CD4-positive, alpha-beta T cell treated with Interleukin-10 for 1 hour (primary cell): ENCODE results near the gene PNPLA8.

Experiments used
- DNase-seq: peaks from one replicate; pipeline ENCODE4 v3.0.0-alpha.2; 2020

Gene PNPLA8

DNA sequence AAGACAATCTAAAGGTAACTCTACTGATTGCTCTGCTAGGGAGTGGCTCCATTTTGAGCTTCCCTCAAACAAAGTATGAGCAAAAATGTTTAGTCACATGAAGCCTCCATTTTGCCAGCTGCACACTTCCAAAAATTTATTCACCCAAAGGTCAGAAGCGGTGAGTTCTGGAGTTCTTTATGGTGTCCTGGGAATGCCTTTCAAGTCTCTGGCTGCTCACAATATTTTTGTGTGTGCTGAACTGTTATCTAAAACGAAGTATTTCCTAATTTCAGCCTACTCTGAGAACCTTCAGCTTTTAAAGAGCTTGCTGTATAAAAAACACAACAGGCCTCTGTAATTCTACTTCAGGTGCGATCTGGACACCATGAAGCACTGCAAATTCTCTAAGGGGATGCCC lies 85.3 kb downstream of the PNPLA8 start:
- DNase-seq: no peak

DNA sequence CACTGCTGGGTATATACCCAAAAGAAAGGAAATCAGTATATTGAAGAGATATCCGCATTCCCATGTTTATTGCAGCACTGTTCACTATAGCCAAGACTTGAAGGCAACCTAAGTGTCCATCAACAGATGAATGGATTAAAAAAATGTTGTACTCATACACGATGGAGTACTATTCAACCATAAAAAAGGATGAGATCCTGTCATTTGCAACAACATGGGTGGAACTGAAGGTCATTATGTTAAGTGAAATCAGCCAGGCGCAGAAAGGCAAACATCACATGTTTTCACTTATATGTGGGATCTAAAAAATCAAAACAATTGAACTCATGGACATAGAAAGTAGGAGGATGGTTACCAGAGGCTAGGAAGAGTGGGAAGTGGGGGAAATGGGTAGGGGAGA lies 89.0 kb downstream of the PNPLA8 start:
- no peak for DNase-seq

- DNase-seq: no peak
Observed at GRCh38 chr7:108434010-108434409, 91.9 kb downstream of the PNPLA8 start.

DNA sequence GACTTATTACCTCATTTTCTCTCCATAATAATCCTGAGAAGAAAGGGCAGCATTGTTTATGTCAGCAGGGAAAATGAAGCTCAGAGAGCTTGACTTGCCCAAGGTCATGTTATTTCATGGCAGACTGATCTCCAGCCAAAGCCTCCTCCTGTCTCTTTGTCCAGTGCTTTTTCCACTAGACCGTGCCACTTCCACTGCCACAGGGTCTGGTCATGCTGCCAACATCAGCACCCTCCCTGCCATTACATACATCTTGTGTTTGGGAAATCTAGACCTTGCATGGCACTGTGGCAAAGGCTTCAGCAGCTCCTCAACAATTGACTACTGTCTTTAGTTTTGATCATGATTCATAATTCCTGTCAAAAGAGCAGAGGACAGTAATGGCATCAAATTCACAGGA lies 94.8 kb downstream of the PNPLA8 start:
- no peak for DNase-seq

DNA sequence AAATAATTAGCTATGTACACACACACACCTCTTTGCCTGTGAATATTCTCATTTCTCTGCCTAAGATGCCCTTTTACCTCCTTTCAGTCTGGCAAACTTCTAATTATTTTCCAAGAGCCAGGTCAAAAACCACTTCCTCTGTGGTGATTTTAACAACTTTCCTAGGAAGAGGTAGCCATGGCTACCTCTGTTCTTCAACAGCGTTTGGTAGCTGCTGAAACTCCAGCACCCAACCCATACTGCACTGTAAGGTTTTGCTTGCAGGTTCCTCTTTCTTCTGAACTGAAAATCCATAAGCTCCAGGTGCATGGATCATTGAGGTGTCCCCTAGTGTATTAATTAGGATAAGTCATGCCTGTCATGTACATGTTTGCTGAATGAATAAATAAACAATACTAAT lies 95.3 kb downstream of the PNPLA8 start:
- DNase-seq: no peak

DNA sequence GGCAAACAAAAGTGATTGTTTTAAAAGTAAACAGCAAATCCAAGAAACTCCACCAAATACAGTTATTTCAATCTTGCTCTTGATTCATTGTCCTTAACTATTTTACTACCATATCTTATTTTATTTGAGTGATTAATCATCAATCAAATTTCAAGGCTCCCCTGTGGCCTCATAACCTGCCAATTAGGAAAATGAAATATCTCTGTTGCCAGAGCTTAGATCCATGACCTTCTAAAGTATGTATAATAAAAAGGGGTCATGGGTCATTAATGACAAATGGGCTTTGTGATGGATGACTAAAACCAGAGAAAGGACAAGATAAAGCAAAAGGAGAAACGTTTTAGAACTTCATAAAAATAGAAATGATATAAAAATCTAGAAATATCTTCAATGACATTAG lies 98.2 kb downstream of the PNPLA8 start:
- DNase-seq: no peak

DNA sequence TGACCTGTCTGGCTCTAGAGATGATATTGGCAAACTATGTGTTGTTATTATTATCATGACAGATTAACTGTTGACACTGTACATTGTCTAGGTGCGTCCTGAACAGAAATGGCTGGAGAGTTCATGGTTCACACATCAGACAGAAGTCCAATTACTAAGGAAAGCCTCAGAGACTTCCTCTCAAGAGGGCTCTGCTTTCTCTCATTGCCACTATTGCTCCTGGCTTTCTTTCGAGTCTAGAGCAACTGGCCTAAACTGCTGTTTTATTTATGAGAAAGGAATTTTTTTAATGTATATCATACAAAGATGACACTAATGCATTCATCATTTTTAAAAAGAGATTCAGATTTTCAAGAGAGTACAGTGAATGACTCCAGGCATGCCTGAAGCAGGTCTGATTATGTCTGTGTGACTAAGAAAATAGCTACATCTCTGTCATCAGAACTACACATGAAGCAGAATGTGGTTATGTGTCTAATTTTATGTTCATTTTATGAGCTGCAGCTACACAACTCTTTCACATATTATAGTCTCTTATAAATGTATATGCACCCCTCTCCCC lies 100.1 kb downstream of the PNPLA8 start:
- no peak for DNase-seq

GRCh38 chr7:108424013-108424412 lies 101.9 kb downstream of the PNPLA8 start:
- no peak for DNase-seq

DNA sequence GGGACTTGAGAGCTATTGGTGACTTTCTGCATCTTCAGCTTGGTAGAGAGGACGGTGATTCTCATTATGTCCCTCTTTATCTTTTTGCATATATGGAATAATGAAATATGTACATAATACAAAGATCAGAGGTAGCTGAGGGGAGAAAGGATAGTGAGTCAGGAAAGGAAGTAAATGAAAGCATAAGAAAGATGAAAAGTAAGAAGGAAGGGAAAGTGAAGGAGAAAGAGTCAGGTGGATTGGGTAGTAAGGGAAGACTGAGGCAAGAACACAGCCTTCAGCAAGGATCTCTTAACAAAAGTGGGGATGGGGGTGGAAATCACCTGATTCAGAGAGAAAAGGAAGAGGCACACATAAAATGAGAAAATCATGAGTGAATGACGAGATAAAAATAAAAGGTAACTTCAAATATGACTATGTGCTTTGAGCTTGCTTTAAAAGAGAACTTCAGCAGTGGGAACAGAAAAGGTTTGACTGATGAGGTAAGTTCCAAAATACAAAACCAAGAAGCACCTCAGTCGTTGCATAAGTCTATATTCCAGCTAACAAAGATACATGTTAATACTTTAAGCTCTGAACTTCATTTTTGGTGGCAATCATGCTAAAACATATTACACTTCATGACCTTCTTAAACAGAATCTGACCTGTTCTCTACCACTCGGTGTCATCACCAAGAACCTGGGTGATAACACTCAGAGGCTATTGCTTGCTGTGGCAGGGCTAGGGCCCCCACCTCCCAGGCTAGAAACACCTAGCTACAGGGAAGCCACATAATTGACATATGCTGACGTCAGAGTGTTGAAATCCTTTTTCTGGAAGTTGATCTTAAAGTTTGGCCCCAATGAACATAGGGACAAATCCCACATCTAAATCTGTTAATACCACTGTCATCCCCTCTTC lies 102.6 kb downstream of the PNPLA8 start:
- no peak for DNase-seq

DNA sequence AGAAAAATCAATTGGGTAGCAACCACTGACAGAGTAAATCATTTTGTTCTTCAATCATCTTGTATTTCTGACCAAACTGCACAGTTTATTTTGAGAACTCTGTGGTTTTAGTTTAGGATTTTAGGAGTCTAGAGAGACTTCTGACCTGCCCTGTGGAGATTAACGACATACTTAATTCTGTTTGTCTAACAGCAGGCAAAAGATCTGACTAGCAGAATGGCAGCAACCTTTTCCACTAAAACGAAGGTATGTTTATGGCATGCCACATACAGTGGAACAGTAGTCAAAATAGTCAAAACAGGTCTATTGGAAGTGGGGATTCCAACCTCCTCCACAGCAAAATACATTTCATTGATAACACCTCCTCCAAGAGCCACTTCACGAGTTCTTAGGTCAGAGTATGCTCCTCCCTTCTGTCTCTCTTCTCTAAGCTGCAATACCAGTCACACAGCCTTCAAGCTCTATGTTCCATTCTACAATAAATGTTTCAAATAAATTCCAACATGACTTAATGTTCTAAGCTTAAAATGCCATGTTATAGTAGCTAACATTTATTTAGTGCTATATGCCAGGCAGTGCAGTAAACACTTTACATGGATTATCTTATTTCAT lies 104.1 kb downstream of the PNPLA8 start:
- DNase-seq: no peak
